K562 (cell line): ENCODE measurements around the gene CKS2. TPM values are rescaled to one million over a fixed set of nuclear protein-coding genes. Genes with fewer than 3 reads are reported as not detected.
A peak's percentile ranks its signal among the peaks of the same experiment; 100 is the strongest.

Experiments
- ATAC-seq: fragments of 200-7000 bp; cut with Tn5 transposase; 3 replicates; pipeline ENCODE4 v1.9.1; 2020; ENCODE audit warnings: moderate library complexity
- BruUV-seq: library from RNA; stranded (reverse); fragments of 400-500 nt; replicated peaks from 2 replicates; lab custom pipeline; 2021; lab: Mats Ljungman, UMichigan
- CTCF ChIA-PET: fragments of 300-600 bp; formaldehyde crosslinking; extraction: SDS; loops from one replicate; lab custom pipeline; 2021; ENCODE audit warnings: low intra/inter-chr PET ratio; lab: Yijun Ruan, JAX
- POLR2A ChIA-PET: fragments of 300-600, 350-650 bp; sonication (Branson Sonifier 250); formaldehyde crosslinking; extraction: SDS; loops from one replicate; lab custom pipeline; 2021; ENCODE audit warnings: antibody characterized with exemption, inconsistent platforms; lab: Yijun Ruan, JAX
- DNase-seq, 4 experiments: peaks; one replicate each; pipeline versions ENCODE4 v3.0.0 to v3.0.0-alpha.2; 2011 to 2018; ENCODE audit warnings: low spot score in 3 of 4, mixed read lengths in 3 of 4; ENCODE audit errors: extremely low read depth in 1 of 4
- FAIRE-seq: peaks from 2 replicates; lab custom pipeline; 2011; peaks lifted over from hg19 to GRCh38; lab: Jason Lieb, UNC
- H2AFZ ChIP-seq: 2 replicates; pipeline ENCODE4 v1.6.0; 2011; ENCODE audit warnings: low read depth, low read length, control low read depth, inconsistent platforms
- H3K27ac ChIP-seq: fragments of 200-600 bp; 3 replicates; pipeline ENCODE4 v1.8.0; 2011; ENCODE audit warnings: low read depth, mild to moderate bottlenecking, control low read depth, inconsistent platforms, low read length, moderate library complexity, mixed read lengths; ENCODE audit errors: extremely low read depth
- H3K27me3 ChIP-seq, 2 experiments: fragments of 300-600 bp in 1 of 2; 2 replicates in 1 of 2; 3 replicates in 1 of 2; pipeline versions ENCODE4 v1.6.0 to v1.8.0; 2011; ENCODE audit warnings: inconsistent platforms in 2 of 2, low read length in 2 of 2, mild to moderate bottlenecking in 1 of 2, mixed read lengths in 1 of 2, moderate library complexity in 1 of 2; ENCODE audit not compliant: control insufficient read depth in 2 of 2, insufficient read depth in 2 of 2
- H3K36me3 ChIP-seq: fragments of 300-600 bp; 3 replicates; pipeline ENCODE4 v1.8.0; 2011; ENCODE audit warnings: mild to moderate bottlenecking, low read length, inconsistent platforms; ENCODE audit not compliant: control insufficient read depth, insufficient read depth
- H3K4me1 ChIP-seq, 2 experiments: fragments of 200-600 bp in 1 of 2; replicated peaks in 1 of 2; 2 replicates in 1 of 2; 3 replicates in 1 of 2; pipeline versions ENCODE4 v1.5.1 to v1.8.0; 2011; ENCODE audit warnings: inconsistent platforms in 2 of 2, low read length in 2 of 2, mild to moderate bottlenecking in 1 of 2, mixed read lengths in 1 of 2, moderate library complexity in 1 of 2; ENCODE audit not compliant: control insufficient read depth in 2 of 2, insufficient read depth in 2 of 2
- H3K4me2 ChIP-seq: 2 replicates; pipeline ENCODE4 v1.6.1; 2011; ENCODE audit warnings: low read length, control low read depth, inconsistent platforms, mixed read lengths; ENCODE audit not compliant: insufficient read depth
- H3K4me3 ChIP-seq: fragments of 200-600 bp; sonication (generic), shearing (Covaris generic); 2 replicates; pipeline ENCODE4 v1.5.1; 2016; ENCODE audit warnings: control low read depth, inconsistent platforms
- H3K79me2 ChIP-seq: fragments of 200-600 bp; 3 replicates; pipeline ENCODE4 v1.8.0; 2011; ENCODE audit warnings: low read length, inconsistent platforms; ENCODE audit not compliant: control insufficient read depth, insufficient read depth
- H3K9ac ChIP-seq, 2 experiments: 2 replicates each; pipeline versions ENCODE4 v1.6.0 to v1.6.1; 2011; ENCODE audit warnings: low read depth in 2 of 2, low read length in 2 of 2, control low read depth in 1 of 2, inconsistent platforms in 1 of 2, mild to moderate bottlenecking in 1 of 2, mixed read lengths in 1 of 2; ENCODE audit not compliant: insufficient read depth in 1 of 2
- H3K9me1 ChIP-seq: one replicate; pipeline ENCODE4 v1.6.0; 2011; ENCODE audit warnings: inconsistent platforms, mild to moderate bottlenecking, low read length, moderate library complexity; ENCODE audit not compliant: control insufficient read depth, insufficient read depth
- H3K9me3 ChIP-seq: replicated peaks from 2 replicates; pipeline ENCODE4 v1.5.1; 2011; ENCODE audit warnings: low read depth, low read length, inconsistent platforms; ENCODE audit not compliant: control insufficient read depth, insufficient read depth
- H4K20me1 ChIP-seq: replicated peaks from 2 replicates; pipeline ENCODE4 v1.6.1; 2011; ENCODE audit warnings: low read length, inconsistent platforms, mixed read lengths; ENCODE audit not compliant: control insufficient read depth, insufficient read depth
- BDP1 ChIP-seq: IDR thresholded peaks from 3 replicates; pipeline ENCODE4 v1.6.1; 2011; ENCODE audit not compliant: insufficient read length, insufficient read depth
- CBX5 ChIP-seq: IDR thresholded peaks from 2 replicates; pipeline ENCODE4 v1.6.1; 2014; ENCODE audit warnings: low read depth, borderline replicate concordance
- FOXJ2 ChIP-seq: fragments of 200-800 bp; sonication (Bioruptor generic); IDR thresholded peaks from 2 replicates; pipeline ENCODE4 v1.6.1; 2016; ENCODE audit warnings: missing genetic modification characterization, missing compliant biosample characterization
- GABPB1 ChIP-seq: sonication (generic); formaldehyde crosslinking; IDR thresholded peaks from 2 replicates; pipeline ENCODE4 v1.8.0; 2022; ENCODE audit warnings: mild to moderate bottlenecking, missing genetic modification reagents
- HLTF ChIP-seq: fragments of 450-650 bp; IDR thresholded peaks from 2 replicates; pipeline ENCODE4 v1.6.1; 2016
- PRMT5 ChIP-seq: sonication (generic); formaldehyde crosslinking; IDR thresholded peaks from 2 replicates; pipeline ENCODE4 v1.5.0; 2020; ENCODE audit warnings: missing genetic modification reagents
- RAD21 ChIP-seq, 2 experiments: fragments of 250-450 bp in 1 of 2; fragments of 450-650 bp in 1 of 2; sonication (Bioruptor Pico) in 1 of 2; formaldehyde crosslinking in 1 of 2; IDR thresholded peaks in 1 of 2; conservative IDR thresholded peaks in 1 of 2; 2 replicates each; pipeline versions ENCODE4 v1.4.0 to v1.8.0; 2020 to 2022; ENCODE audit warnings: mild to moderate bottlenecking in 2 of 2, moderate library complexity in 1 of 2
- ZNF175 ChIP-seq: fragments of 200-800 bp; sonication (Bioruptor generic); IDR thresholded peaks from 2 replicates; pipeline ENCODE4 v1.6.1; 2016; ENCODE audit warnings: low read depth, mild to moderate bottlenecking, missing genetic modification characterization, missing compliant biosample characterization
- WGBS: fragments of 100-300 bp; shearing (Covaris generic); methylation state at CpG from one replicate; pipeline ENCODE4 v1.1.6; 2016; ENCODE audit warnings: low coverage, mixed read lengths; ENCODE audit not compliant: insufficient coverage; ENCODE audit errors: missing lambda C conversion rate; 5-methylcytosine and 5-hydroxymethylcytosine counted together
- in situ Hi-C: fragments of 300-500 bp; cut with MboI; formaldehyde crosslinking; loops from 4 replicates; pipeline ENCODE4 v1.15.0; 2018; ENCODE audit warnings: inconsistent platforms, mixed read lengths
- intact Hi-C: fragments of 100-400 bp; cut with micrococcal nuclease; formaldehyde crosslinking; loops from 2 replicates; pipeline ENCODE4 v1.14.2; 2022
- polyA plus RNA-seq, 8 experiments: library from polyadenylated mRNA; depleted of rRNA in 4 of 8; stranded (reverse) in 5 of 8; unstranded in 3 of 8; fragments of >200 nt; fragmentation: Nextera tagmentation in 2 of 8; fragmentation: Illumina TruSeq in 1 of 8; extraction: Ambion mirVana in 2 of 8; extraction: Trizol in 1 of 8; gene quantifications; 2 replicates each; pipeline versions ENCODE4 v1.2.1 to v1.2.3, GENCODE V29; 2011 to 2014; ENCODE audit warnings: inconsistent platforms in 1 of 8, missing spikeins in 1 of 8
- total RNA-seq, 7 experiments: library from RNA; depleted of rRNA in 6 of 7; stranded (reverse); fragments of >200 nt in 6 of 7; fragmentation: Illumina TruSeq in 2 of 7; extraction: Trizol in 2 of 7; gene quantifications; 2 replicates each; pipeline versions ENCODE4 v1.2.1 to v1.2.3, GENCODE V29; 2011 to 2021; ENCODE audit warnings: low replicate concordance in 1 of 7
- TF ChIP-seq, protein P1 (sequence below), 3 experiments: IDR thresholded peaks in 2 of 3; conservative IDR thresholded peaks in 1 of 3; 2 replicates each; pipeline ENCODE4 v1.5.1; 2011 to 2012; ENCODE audit warnings: low read length in 3 of 3, mild to moderate bottlenecking in 3 of 3, control low read depth in 2 of 3, improper control_type of control experiment in 1 of 3, inconsistent platforms in 1 of 3, low read depth in 1 of 3, mixed read lengths in 1 of 3, moderate library complexity in 1 of 3; ENCODE audit not compliant: insufficient read depth in 2 of 3
- TF ChIP-seq, protein P2 (sequence below): sonication (generic); formaldehyde crosslinking; IDR thresholded peaks from 2 replicates; pipeline ENCODE4 v1.8.1; 2023; ENCODE audit warnings: missing genetic modification reagents, mild to moderate bottlenecking, borderline replicate concordance

Gene CKS2
- total and polyA plus RNA-seq, 9 of the 15 experiments (the other 6 are each of a cell fraction or from before 2014, with no cell fraction given) = 123 to 941 (median 321) TPM

DNA sequence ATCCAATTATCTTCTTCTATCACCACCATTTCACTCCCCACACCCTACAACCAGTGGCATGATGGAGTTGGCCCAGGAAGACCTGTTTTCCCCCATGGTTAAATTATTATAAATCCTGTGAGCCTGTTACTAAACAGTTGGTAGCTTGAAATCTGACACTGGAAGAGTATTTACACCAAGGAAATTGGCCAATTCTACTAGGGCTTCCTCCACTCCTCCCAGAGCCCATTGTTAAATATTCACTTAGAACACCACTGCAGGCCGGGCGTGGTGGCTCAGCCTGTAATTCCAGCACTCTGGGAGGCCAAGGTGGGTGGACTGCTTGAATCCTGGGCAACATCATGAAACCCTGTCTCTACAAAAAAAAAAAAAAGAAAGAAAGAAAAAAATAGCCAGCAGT, 32.4 kb upstream of the CKS2 start (continued):
- TF ChIP-seq HLTF = no peak
- no peak for TF ChIP-seq RAD21 (CRISPR knock-in tag; conservative IDR thresholded peaks at IDR 0.05 in 1 of 2, IDR thresholded peaks at IDR 0.05 in 1 of 2)
- TF ChIP-seq CBX5 = no peak
- TF ChIP-seq ZNF175 (CRISPR knock-in tag) = no peak
- no peak for TF ChIP-seq FOXJ2 (tag)
- TF ChIP-seq, all 486 proteins: peak for 0

DNA sequence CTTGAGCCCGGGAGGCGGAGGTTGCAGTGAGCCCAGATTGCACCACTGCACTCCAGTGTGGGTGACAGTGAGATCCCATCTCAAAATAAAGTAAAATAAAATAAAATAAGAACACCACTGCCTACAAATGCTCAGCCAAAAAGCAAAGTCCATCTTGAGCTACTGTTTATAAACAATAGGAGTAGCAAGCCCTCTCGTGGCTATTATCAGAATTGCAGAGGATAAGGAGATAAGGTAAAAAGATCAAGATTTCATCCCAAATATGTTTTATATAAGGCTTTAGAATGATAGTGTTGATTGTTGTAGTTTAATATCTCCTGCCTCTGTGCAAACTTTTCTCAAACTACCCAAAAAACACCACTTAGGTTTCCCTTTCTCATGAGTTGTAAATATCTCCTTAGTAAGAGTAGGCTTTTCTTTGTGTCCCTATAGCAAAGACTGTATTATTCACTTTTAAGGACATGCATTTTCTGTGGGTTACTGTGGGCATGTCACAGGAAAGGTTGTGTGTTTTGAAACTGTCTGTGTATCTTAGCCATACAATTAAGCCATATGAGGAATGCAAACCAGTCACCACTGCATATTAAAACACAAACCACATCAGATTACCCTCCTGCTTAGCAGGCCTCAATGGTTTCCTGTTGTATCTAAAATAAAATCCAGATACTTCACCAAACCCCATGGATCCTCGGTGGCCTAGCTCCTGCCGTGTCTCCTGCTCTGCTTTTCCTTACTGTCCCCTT, 31.8 kb upstream of the CKS2 start:
- DNase-seq (peak in 3 of 4 experiments; percentile 18 to 33 (median 19)), FAIRE-seq (no peak), ATAC-seq (no peak)
- Histone ChIP-seq H3K4me1 (peaks cover 0 to 7% of the 10 kb centered on the region in 2 experiments; a peak in 1 of 5 replicates), H4K20me1 (no peaks in the 10 kb centered on the region), H3K27me3 (no peaks in the 10 kb centered on the region), H3K4me2 (no peak overlapping the region), H2AFZ (no peak overlapping the region), H3K9ac (no peak overlapping the region), H3K36me3 (no peaks in the 10 kb centered on the region), H3K79me2 (no peaks in the 10 kb centered on the region), H3K9me3 (no peaks in the 10 kb centered on the region), H3K9me1 (no peaks in the 10 kb centered on the region), H3K27ac (no peak overlapping the region), H3K4me3 (no peak overlapping the region)
- no TSS peak for BruUV-seq
- 59% methylated on average over 3 of the region's 5 CpGs for WGBS
- in situ Hi-C loops = no loop called here
- POLR2A ChIA-PET = interaction anchor here (1.2 kb wide), 1 partner anchor 21 kb away, joined by 3 read pairs; no protein-coding TSS in a partner anchor
- CTCF ChIA-PET = no interaction called here
- intact Hi-C loops = no loop called here
- TF ChIP-seq, protein P1, sequence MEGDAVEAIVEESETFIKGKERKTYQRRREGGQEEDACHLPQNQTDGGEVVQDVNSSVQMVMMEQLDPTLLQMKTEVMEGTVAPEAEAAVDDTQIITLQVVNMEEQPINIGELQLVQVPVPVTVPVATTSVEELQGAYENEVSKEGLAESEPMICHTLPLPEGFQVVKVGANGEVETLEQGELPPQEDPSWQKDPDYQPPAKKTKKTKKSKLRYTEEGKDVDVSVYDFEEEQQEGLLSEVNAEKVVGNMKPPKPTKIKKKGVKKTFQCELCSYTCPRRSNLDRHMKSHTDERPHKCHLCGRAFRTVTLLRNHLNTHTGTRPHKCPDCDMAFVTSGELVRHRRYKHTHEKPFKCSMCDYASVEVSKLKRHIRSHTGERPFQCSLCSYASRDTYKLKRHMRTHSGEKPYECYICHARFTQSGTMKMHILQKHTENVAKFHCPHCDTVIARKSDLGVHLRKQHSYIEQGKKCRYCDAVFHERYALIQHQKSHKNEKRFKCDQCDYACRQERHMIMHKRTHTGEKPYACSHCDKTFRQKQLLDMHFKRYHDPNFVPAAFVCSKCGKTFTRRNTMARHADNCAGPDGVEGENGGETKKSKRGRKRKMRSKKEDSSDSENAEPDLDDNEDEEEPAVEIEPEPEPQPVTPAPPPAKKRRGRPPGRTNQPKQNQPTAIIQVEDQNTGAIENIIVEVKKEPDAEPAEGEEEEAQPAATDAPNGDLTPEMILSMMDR (IDR thresholded peaks at IDR 0.05 in 2 of 3, conservative IDR thresholded peaks at IDR 0.05 in 1 of 3; ENCODE audit: insufficient read depth in 2 of 3, low read depth in 1 of 3, low read length in 3 of 3) = peak; percentile 16 to 49 (median 44); a peak in 4 of 6 replicates
- no peak for TF ChIP-seq GABPB1
- no peak for TF ChIP-seq PRMT5 (CRISPR knock-in tag)
- TF ChIP-seq RAD21 (CRISPR knock-in tag; conservative IDR thresholded peaks at IDR 0.05 in 1 of 2, IDR thresholded peaks at IDR 0.05 in 1 of 2) = peak in 1 of 2 experiments; percentile 43; a peak in 2 of 4 replicates
- TF ChIP-seq, protein P2, sequence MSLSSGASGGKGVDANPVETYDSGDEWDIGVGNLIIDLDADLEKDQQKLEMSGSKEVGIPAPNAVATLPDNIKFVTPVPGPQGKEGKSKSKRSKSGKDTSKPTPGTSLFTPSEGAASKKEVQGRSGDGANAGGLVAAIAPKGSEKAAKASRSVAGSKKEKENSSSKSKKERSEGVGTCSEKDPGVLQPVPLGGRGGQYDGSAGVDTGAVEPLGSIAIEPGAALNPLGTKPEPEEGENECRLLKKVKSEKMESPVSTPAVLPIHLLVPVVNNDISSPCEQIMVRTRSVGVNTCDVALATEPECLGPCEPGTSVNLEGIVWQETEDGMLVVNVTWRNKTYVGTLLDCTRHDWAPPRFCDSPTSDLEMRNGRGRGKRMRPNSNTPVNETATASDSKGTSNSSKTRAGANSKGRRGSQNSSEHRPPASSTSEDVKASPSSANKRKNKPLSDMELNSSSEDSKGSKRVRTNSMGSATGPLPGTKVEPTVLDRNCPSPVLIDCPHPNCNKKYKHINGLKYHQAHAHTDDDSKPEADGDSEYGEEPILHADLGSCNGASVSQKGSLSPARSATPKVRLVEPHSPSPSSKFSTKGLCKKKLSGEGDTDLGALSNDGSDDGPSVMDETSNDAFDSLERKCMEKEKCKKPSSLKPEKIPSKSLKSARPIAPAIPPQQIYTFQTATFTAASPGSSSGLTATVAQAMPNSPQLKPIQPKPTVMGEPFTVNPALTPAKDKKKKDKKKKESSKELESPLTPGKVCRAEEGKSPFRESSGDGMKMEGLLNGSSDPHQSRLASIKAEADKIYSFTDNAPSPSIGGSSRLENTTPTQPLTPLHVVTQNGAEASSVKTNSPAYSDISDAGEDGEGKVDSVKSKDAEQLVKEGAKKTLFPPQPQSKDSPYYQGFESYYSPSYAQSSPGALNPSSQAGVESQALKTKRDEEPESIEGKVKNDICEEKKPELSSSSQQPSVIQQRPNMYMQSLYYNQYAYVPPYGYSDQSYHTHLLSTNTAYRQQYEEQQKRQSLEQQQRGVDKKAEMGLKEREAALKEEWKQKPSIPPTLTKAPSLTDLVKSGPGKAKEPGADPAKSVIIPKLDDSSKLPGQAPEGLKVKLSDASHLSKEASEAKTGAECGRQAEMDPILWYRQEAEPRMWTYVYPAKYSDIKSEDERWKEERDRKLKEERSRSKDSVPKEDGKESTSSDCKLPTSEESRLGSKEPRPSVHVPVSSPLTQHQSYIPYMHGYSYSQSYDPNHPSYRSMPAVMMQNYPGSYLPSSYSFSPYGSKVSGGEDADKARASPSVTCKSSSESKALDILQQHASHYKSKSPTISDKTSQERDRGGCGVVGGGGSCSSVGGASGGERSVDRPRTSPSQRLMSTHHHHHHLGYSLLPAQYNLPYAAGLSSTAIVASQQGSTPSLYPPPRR (CRISPR knock-in tag) = no peak
- no peak for TF ChIP-seq BDP1
